DND-41 (cell line): ENCODE data around the gene SOAT2.

Experiments
- ATAC-seq: fragments of 200-7000 bp; cut with Tn5 transposase; 3 replicates; pipeline ENCODE4 v1.9.1; 2021; ENCODE audit warnings: low read depth; ENCODE audit not compliant: insufficient read depth
- DNase-seq: peaks from one replicate; pipeline ENCODE4 v3.0.0-alpha.2; 2020
- H2AFZ ChIP-seq: 2 replicates; pipeline ENCODE4 v1.6.0; 2012; ENCODE audit warnings: low read depth, low read length
- H3K27ac ChIP-seq: 2 replicates; pipeline ENCODE4 v1.5.1; 2012; ENCODE audit warnings: low read length, inconsistent platforms
- H3K27me3 ChIP-seq: fragments of 200-600 bp; sonication (generic); 2 replicates; pipeline ENCODE4 v1.6.0; 2012; ENCODE audit warnings: low read length, mild to moderate bottlenecking, inconsistent platforms; ENCODE audit not compliant: insufficient read depth, poor library complexity
- H3K36me3 ChIP-seq: 2 replicates; pipeline ENCODE4 v1.5.1; 2012; ENCODE audit warnings: low read length, inconsistent platforms; ENCODE audit not compliant: insufficient read depth
- H3K4me1 ChIP-seq: 2 replicates; pipeline ENCODE4 v1.5.1; 2012; ENCODE audit warnings: mild to moderate bottlenecking, low read length; ENCODE audit not compliant: insufficient read depth
- H3K4me2 ChIP-seq: 2 replicates; pipeline ENCODE4 v1.6.0; 2012; ENCODE audit warnings: mild to moderate bottlenecking, moderate library complexity, low read length, inconsistent platforms; ENCODE audit not compliant: insufficient read depth
- H3K4me3 ChIP-seq, 2 experiments: fragments of 200-600 bp in 1 of 2; shearing (Covaris generic) in 1 of 2; 2 replicates each; pipeline ENCODE4 v1.5.1; 2012 to 2016; ENCODE audit warnings: inconsistent platforms in 2 of 2, low read length in 2 of 2, mild to moderate bottlenecking in 2 of 2, low read depth in 1 of 2, moderate library complexity in 1 of 2
- H3K79me2 ChIP-seq: 2 replicates; pipeline ENCODE4 v1.6.0; 2012; ENCODE audit warnings: low read length, inconsistent platforms; ENCODE audit not compliant: insufficient read depth
- H3K9ac ChIP-seq: 2 replicates; pipeline ENCODE4 v1.6.0; 2012; ENCODE audit warnings: low read depth, mild to moderate bottlenecking, inconsistent platforms, low read length, moderate library complexity
- H3K9me3 ChIP-seq: 2 replicates; pipeline ENCODE4 v1.5.1; 2012; ENCODE audit warnings: low read length, moderate library complexity, mild to moderate bottlenecking, inconsistent platforms; ENCODE audit not compliant: insufficient read depth, severe bottlenecking
- H4K20me1 ChIP-seq: 2 replicates; pipeline ENCODE4 v1.6.0; 2012; ENCODE audit warnings: low read length; ENCODE audit not compliant: insufficient read depth
- CTCF ChIP-seq: IDR thresholded peaks from 2 replicates; pipeline ENCODE4 v1.5.1; 2012; ENCODE audit warnings: borderline replicate concordance, low read length, moderate library complexity, mild to moderate bottlenecking; ENCODE audit not compliant: poor library complexity, severe bottlenecking; ENCODE audit errors: extremely low read depth
- EZH2 ChIP-seq: IDR thresholded peaks from 3 replicates; pipeline ENCODE4 v1.6.1; 2012; ENCODE audit warnings: borderline replicate concordance, low read depth, mild to moderate bottlenecking, moderate library complexity, low read length, inconsistent platforms; ENCODE audit not compliant: severe bottlenecking

Gene SOAT2

DNA sequence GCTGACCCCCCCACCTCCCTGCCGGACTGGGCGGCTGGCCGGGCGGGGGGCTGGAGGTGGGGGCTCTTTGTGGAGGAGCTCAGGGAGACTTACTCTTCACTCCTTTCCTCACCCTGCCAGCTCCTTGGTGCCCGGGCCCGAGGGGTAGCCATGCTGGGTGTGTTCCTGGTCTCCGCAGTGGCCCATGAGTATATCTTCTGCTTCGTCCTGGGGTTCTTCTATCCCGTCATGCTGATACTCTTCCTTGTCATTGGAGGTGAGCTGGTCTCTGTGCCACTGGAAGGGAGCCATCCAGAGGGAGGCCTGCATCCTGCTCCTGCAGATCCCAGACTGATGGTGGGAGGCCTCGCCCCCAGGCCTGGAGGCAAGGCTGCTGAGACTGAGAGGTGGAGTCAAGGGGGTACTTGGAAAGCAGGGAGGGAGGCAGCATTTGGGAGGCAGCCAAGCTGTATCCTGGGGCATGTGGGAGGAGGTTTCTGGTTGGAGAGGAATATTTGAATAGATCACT is 19.7 kb downstream of the SOAT2 start:
- H2AFZ ChIP-seq: no peak overlapping the region
- H3K79me2 ChIP-seq: no peaks in the 10 kb centered on the region
- H3K27ac ChIP-seq: no peak overlapping the region
- TF ChIP-seq EZH2 (no peak), CTCF (no peak)
- no peaks in the 10 kb centered on the region for H4K20me1 ChIP-seq
- ATAC-seq: no peak
- H3K9me3 ChIP-seq: no peaks in the 10 kb centered on the region
- no peaks in the 10 kb centered on the region for H3K36me3 ChIP-seq
- H3K27me3 ChIP-seq: peaks cover 4% of the 10 kb centered on the region
- no peak overlapping the region for H3K4me3 ChIP-seq
- no peak for DNase-seq
- no peak overlapping the region for H3K9ac ChIP-seq
- H3K4me1 ChIP-seq: no peaks in the 10 kb centered on the region
- H3K4me2 ChIP-seq: no peak overlapping the region

DNA sequence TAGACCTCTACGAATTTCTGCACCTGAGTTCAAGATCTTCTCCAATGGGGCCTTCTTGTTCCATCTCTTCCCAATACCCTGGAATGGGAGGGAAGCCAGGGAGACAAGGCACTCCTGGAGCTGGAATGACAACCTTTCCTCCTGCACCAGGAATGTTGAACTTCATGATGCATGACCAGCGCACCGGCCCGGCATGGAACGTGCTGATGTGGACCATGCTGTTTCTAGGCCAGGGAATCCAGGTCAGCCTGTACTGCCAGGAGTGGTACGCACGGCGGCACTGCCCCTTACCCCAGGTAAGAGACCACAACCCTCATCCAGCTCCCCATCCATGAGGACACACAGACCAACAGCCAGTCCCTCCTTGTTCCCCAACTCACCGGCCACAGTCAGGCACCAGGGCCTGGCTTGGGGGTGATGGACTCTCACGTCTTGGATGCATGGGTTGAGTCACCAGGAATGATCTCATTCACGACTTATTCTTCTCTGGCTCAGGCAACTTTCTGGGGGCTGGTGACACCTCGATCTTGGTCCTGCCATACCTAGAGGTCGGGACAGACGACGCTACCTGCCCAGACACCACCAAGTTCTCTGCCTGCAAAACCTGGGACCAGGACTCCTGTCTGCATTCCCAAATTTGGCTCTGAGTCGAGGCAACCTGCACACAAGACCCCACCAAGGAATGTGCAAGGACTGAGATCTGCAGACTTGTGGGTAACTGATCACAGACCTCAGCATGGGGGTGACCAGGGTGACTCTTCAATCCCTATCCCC is 20.5 kb downstream of the SOAT2 start:
- no peaks in the 10 kb centered on the region for H3K36me3 ChIP-seq

DNA sequence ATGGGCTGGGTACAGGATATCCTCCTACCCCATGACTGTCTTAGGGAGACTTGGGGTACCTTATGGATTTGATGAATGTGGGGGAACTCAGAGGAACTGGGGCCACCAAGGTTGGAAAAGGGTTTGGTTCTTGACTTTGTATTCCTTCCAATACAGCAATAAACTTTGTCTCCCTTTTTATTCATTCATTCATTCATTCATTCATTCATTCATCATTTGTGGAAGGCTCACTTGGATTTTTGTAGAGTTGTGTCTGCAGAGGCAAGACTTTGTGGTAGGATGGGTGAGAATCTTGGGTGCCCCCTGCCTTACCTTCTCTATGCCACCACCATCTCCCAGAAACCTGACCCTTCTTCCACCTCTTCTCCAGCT is 21.1 kb downstream of the SOAT2 start:
- no peak overlapping the region for H3K9ac ChIP-seq
- no peaks in the 10 kb centered on the region for H4K20me1 ChIP-seq
- no peak for DNase-seq
- no peaks in the 10 kb centered on the region for H3K36me3 ChIP-seq
- H3K4me1 ChIP-seq: no peaks in the 10 kb centered on the region
- no peak for TF ChIP-seq CTCF
- no peak for TF ChIP-seq EZH2
- H3K79me2 ChIP-seq: no peaks in the 10 kb centered on the region
- no peak overlapping the region for H2AFZ ChIP-seq
- H3K4me3 ChIP-seq: no peak overlapping the region
- H3K27ac ChIP-seq: no peak overlapping the region
- H3K4me2 ChIP-seq: no peak overlapping the region
- ATAC-seq: no peak
- H3K27me3 ChIP-seq: peaks cover 7% of the 10 kb centered on the region
- H3K9me3 ChIP-seq: no peaks in the 10 kb centered on the region

More for the DNA sequence above, 20.5 kb downstream of the SOAT2 start:
- Histone ChIP-seq H3K4me3 (no peak overlapping the region), H3K4me2 (no peak overlapping the region), H4K20me1 (no peaks in the 10 kb centered on the region), H3K27ac (no peak overlapping the region), H3K27me3 (peaks cover 7% of the 10 kb centered on the region), H2AFZ (no peak overlapping the region), H3K9me3 (no peaks in the 10 kb centered on the region), H3K79me2 (no peaks in the 10 kb centered on the region), H3K4me1 (no peaks in the 10 kb centered on the region), H3K9ac (no peak overlapping the region)
- no peak for TF ChIP-seq EZH2
- no peak for TF ChIP-seq CTCF
- DNase-seq (no peak), ATAC-seq (no peak)
